Measurements from ENCODE around the gene ZNF180. TPM values are rescaled to one million over a fixed set of nuclear protein-coding genes. Genes with fewer than 3 reads are reported as not detected.

ZNF180 gene
- polyA plus RNA-seq, 1 experiment = 0.80 TPM

DNA sequence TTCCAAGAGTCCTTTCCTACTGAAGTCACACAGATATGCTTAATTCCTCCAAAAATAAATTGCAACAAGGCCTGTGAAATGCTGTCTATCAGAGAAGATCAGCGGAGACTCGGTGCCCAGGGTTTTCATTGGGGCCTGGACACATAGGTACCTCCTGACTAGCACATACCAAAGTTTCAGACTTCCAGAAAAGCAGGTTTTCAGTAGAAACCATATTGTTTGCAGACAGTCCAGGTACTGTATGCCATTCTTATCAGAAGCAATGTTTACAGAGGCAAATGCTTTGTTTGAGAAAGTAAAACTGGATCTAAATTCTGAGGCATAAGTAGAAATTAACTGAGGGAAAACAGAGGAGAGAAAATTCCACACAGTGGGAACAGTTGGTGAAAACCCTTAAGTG lies 64.9 kb downstream of the ZNF180 start:
- Histone ChIP-seq H3K27me3 (ENCODE audit: control insufficient read depth, insufficient read depth, low read length) (no peaks in the 10 kb centered on the region), H3K36me3 (ENCODE audit: control insufficient read depth, insufficient read depth, low read length) (peaks cover 8% of the 10 kb centered on the region), H3K4me3 (ENCODE audit: low read depth, low read length) (no peak overlapping the region)
- ChIA-PET POLR2A (no interaction called here), CTCF (no interaction called here)
- TF ChIP-seq, protein P1, sequence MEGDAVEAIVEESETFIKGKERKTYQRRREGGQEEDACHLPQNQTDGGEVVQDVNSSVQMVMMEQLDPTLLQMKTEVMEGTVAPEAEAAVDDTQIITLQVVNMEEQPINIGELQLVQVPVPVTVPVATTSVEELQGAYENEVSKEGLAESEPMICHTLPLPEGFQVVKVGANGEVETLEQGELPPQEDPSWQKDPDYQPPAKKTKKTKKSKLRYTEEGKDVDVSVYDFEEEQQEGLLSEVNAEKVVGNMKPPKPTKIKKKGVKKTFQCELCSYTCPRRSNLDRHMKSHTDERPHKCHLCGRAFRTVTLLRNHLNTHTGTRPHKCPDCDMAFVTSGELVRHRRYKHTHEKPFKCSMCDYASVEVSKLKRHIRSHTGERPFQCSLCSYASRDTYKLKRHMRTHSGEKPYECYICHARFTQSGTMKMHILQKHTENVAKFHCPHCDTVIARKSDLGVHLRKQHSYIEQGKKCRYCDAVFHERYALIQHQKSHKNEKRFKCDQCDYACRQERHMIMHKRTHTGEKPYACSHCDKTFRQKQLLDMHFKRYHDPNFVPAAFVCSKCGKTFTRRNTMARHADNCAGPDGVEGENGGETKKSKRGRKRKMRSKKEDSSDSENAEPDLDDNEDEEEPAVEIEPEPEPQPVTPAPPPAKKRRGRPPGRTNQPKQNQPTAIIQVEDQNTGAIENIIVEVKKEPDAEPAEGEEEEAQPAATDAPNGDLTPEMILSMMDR (IDR thresholded peaks at IDR 0.05; ENCODE audit: insufficient read depth, low read depth, low read length) = no peak
- no peak for DNase-seq (ENCODE audit: low read depth)

DNA sequence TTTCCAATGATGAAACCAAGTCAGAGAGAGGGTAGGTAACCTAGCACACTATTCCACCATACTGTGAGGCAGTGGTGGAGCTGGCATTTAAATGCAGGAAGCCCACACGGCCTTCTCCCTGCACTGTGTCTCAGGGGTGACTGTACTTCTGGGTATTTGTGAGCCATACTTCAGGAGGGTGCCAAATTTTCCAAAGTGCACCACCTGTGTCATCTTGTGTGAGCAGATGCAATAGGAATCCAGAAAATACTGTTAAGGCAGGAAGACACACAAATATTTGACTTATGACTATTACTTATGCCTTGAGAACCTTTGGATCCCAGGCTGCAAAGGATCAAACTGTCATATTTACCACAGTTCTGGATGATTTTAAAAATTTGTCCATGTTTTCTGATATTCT lies 69.4 kb downstream of the ZNF180 start:
- no peak for DNase-seq (ENCODE audit: low read depth)
- H3K27me3 ChIP-seq (ENCODE audit: control insufficient read depth, insufficient read depth, low read length) = no peaks in the 10 kb centered on the region
- H3K36me3 ChIP-seq (ENCODE audit: control insufficient read depth, insufficient read depth, low read length) = peaks cover 20% of the 10 kb centered on the region
- TF ChIP-seq, protein P1 (IDR thresholded peaks at IDR 0.05; ENCODE audit: insufficient read depth, low read depth, low read length) = no peak
- ChIA-PET POLR2A (no interaction called here), CTCF (no interaction called here)
- no peak overlapping the region for H3K4me3 ChIP-seq (ENCODE audit: low read depth, low read length)

Other genes starting within 250 kb of the ZNF180 start
- gene ZNF233, start 240.6 kb downstream of the ZNF180 start, polyA plus RNA-seq (2011; rRNA removed) = 0.61 and 1.4 TPM in 2 replicates
- 1.3 and 2.7 TPM in 2 replicates for gene ZNF235, start 195.5 kb downstream of the ZNF180 start, polyA plus RNA-seq (2011; rRNA removed)
- 1.9 and 4.0 TPM in 2 replicates for gene ZNF112, start 143.8 kb downstream of the ZNF180 start, polyA plus RNA-seq (2011; rRNA removed)
- gene ZNF285, start 98.9 kb downstream of the ZNF180 start, polyA plus RNA-seq (2011; rRNA removed) = 1.3 and 2.4 TPM in 2 replicates
- 4.5 and 8.4 TPM in 2 replicates for gene ZNF229, start 52.0 kb downstream of the ZNF180 start, polyA plus RNA-seq (2011; rRNA removed)
- gene CEACAM20, start 29.2 kb upstream of the ZNF180 start, polyA plus RNA-seq (2011; rRNA removed) = not detected in 2 replicates
- 0.21 and 0.51 TPM in 2 replicates for gene IGSF23, start 113.0 kb upstream of the ZNF180 start, polyA plus RNA-seq (2011; rRNA removed)
- 84.4 and 129 TPM in 2 replicates for gene PVR, start 143.4 kb upstream of the ZNF180 start, polyA plus RNA-seq (2011; rRNA removed)
- 6.1 and 8.9 TPM in 2 replicates for gene CEACAM19, start 171.0 kb upstream of the ZNF180 start, polyA plus RNA-seq (2011; rRNA removed)
- not detected in 2 replicates for gene CEACAM16, start 198.6 kb upstream of the ZNF180 start, polyA plus RNA-seq (2011; rRNA removed)
- gene BCL3, start 248.2 kb upstream of the ZNF180 start, polyA plus RNA-seq (2011; rRNA removed) = 5.0 and 9.1 TPM in 2 replicates